GM19035 (cell line): ENCODE data around the gene INO80B.
"Not testable (repeated sequence)": the region's sequence is repeated elsewhere in the genome, so short reads cannot be mapped to it uniquely, and the experiment has no call there.

Source experiments
- ATAC-seq: cut with Tn5 transposase; IDR thresholded peaks from one replicate; pipeline ENCODE4 v1.9.1; 2021; ENCODE audit not compliant: unreplicated experiment

INO80B gene

DNA sequence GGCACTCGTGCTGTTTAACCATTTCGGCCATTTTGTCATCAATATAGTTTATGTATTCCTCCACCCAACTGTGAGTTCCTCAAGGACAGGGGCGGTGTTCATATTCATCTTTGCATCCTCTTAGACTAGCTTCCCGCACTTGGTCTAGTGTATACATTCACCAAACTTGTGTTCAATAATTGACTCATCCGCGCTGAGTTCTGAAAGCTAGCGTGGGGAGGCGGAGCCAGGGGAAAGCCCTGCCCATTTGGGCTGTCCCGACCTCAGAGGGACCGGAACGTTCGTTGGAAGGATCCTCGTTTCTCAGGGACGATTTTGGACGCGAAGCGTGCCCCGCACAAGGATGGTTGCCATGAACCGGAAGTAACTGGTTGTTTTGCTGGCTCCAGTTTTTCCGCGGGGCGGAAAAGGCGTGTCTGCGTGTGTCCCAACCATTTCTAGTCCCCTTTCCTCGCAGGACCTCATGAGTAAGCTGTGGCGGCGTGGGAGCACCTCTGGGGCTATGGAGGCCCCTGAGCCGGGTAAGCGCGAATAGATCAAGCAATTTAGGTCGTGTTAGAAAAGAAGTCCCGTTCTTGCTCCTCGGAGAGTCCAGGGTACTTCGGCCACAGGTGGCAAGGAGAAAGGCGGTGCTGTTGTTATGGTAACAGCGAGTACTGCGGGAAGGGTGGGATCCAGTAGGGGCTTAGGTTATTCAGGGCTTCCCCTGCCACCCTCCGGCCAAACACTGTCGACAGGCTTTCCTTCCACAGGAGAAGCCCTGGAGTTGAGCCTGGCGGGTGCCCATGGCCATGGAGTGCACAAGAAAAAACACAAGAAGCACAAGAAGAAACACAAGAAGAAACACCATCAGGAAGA is at the start of gene INO80B:
Gene INO80B, plus strand, starts transcription at position 434 of the 858 bp plus-strand sequence. Its CDS starts 30 bp downstream, at position 464.
- ATAC-seq, result peak; percentile 47

DNA sequence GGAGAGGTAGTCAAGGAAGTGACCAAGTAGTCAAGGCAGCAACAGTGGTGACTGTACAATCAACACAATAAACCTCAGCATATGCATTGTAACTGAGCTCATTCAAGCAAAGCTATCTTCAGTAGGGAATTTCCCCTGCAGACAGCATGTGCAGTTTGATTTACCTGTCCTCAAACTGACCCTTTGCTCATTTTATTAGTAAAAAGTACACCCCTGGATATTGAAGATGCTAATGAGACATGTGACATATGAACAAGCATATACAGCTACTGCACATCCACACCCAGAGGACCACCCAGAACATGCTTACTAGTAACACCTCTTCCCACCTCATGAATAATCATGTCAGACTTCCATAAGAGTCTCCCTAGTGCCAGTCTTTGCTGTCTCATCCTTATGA is 48.9 kb upstream of the INO80B start:
- no peak for ATAC-seq

DNA sequence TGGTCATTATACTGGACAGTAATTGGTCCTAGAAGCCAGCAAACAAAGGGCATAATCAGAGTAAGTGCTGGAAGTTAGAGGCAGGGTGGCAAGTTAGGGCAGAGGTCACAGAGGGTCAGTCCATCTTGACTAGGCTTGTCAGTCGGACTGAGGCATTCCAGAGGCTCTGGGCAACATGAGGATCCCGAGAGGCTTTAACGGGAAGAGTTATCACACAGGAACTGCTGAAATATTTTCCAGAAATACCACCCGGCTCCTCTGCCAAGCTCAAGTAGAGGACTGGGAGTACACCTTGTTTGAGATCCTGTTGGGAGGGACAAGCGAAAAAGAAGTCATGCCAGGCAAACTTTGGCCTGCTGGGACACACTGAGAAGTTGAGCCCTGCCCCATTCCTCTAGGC is 47.2 kb upstream of the INO80B start:
- no peak for ATAC-seq

DNA sequence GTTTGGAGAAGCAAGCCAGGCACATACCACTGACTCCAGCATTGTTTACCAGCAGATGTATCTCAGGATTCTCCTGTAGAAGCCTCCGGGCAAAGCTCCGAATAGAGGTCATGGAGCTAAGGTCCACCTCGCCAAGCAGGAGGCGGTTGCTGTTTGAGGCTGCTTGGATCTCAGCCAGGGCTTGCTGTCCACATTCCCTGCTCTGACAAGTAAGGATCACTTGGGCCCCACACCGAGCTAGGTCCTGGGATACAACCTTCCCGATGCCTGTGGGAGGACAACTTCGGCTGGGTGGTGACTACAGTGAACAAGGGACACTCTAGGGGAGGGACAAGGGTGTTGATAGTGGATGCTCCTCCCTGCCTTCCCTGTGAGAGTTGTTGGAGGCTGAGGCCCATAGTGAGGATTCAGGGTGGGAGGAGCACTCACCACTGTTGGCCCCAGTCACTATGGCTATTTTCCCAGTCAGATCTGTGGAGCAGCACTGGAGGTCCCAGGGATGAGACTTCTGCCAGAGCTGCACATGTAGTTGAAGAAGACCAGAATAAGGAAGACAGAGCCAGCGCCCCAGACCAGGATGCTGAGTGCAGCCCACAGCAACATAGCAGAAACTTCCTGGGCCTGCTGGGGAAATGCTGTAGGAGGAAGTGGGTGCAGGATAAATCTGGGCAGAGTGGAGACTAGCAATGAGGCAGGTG is 41.7 kb upstream of the INO80B start:
- ATAC-seq, result no peak

DNA sequence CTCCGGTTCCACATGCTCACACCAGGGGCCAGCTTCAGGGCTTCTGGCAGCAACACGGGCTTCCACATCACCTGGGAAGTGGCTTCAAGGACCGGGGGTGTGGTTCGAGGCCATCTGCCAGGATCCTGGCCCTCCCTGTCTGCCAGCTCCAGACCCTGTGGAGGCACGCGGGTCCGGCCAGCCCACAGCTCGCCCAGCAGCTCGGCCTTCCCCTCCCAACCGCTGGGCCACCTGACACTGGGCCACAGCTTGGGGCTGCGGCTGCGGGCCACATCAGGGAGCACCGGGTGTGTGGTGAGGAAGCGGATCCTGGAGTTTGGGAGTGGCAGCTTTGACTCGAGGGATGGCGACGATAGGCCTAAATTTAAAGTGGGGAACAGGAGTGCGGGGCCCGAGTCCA is 40.4 kb upstream of the INO80B start:
- no peak for ATAC-seq

DNA sequence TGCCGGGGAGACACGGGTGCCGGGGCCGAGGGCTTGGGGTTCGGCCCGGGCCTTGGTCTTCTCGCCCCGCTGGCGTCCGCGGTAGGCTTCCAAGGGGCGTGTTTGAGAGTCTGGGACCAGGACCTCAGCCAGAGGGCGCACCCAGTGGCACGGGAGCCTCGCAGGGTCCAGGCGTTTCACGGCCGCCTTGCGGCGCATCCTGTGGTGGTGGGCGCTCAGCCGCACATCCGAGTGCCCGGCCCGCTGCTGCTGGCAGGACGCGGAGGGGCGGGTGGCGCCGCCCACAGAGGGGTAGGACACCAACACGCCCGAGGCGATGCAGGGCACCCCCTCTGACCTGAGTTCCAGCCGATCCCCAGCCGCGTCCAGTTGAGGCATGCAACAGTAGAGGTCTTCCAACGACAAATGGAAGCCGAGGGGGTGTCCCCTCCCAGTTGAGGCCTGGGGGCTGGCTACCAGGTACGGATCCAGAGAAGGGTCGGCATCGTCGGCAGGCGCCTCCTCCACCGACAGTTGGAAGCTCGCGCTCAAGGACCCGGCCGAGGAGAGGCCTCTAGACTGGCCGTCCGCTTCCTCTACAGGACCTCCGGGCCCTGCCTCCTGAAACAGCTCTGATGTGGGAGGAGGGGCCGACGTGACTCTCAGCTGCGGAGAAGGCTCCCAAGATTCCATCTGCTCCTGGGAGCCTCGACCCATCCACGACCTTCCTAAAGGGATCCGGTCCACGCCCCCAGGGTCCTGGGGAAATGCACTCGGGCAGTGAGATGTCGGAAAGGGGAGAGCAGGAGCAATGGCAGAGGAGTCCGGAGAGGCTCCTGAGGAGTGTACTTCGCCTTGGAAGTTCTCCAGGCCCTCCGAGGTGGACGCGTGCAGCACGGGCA is 39.8 kb upstream of the INO80B start:
- ATAC-seq, result peak; percentile 56

DNA sequence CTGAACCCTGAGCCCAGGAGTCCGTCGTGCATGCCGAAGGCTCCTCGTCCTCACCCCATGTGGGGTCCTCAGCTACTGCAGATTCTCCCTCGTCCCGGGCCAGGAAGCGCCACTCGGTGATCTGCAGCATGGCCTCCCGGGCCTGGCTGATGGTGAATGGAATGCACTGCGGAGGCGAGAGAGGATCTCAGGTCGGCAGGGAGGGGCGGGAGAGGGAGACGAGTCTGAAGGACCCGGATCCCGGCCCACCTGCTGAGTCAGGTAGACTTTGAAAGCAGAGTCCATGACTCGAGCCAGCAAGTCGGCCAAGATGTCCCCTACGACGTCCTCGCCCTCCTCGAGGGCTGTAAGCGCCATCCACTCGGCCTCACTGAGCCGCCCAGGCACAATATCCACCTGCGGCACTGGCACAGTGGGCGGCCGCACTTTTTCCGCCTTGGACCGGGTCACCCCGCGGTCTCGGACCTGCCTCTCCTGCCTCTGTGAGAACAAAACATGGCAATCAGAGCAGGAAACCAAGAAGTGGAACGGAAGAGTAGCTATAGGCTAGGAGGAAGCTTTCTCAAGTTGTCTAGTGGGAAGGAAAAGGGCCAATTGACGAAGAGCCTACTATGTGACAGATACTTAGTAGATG is 39.0 kb upstream of the INO80B start:
- peak; percentile 13 for ATAC-seq

DNA sequence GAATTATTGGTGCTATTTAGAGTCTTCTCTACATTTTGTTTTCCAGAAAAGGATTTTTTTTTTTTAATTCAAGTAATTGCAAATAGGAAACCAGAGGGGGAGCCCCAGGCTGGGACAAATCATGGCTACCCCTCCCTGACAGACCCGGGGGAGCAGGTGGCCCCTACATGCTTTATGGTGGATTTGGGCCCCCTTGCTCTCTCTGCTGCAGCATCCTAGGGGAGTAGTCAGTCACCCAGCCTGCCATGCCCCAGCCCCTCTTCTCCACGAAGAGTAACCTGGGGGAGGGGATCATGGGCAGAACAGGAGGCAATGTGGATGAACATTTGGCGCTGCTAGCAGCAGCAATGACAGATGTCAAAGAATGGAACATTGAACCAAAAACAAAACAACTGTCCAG is 38.1 kb upstream of the INO80B start:
- ATAC-seq, result no peak

DNA sequence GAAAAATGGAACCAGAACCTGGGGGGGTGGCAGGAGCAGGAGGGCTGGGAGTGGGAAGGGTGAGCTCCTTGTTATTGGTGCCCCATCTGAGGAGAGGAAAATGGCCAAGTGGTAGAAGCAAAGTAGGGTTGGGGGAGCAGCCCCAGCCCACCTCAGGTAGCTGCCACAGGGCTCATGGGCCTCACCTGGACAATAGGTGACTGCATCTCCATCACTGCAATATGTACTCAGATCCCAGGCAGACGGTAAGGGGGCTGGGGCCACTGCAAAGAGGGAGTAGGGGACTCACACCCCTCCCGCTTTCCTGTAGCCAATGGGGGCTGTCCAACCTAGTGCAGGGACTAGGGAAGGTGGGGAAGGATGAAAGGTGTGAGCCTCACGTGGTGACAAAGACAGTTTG is 37.7 kb upstream of the INO80B start:
- no peak for ATAC-seq

DNA sequence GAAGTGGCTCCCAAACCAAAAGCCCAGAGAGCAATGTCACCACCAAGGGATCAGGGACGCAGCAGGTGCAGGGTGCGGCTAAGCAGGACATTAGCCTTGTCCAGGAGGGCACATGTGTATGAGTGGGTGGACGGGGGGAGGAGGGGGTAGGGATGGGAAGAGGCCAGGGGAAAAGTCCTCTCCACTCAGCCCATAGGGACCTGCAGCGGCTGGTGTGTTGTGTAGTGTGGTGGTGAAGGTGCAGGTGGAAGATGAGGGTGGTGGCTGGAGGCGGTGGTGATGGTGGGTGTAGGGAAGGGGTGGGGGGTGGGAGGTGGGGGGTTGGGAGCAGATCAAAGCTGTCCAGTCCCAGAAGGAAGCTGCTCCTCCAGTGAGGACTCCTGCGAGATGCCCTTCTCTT is 37.1 kb upstream of the INO80B start:
- ATAC-seq, result no peak

DNA sequence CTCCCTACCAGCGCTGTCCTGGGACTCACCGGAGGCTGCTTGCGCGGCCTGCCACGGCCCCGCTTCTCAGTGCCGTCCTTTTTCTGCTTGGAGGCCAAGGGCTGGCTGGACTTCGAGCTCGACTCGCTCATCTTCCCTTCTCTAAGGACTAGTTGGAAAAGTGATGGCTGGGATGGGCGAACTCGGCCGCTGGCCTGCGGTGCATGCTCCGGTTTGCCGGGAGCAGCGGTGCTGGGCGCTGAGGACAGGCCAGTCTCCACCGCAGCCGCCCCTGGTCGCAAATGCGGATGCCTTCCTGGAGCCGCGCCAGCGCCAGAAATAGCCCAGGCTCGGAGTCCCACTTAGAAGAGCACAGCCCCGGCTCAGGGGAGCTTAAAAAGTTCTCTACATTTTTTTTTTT is 36.6 kb upstream of the INO80B start:
- ATAC-seq, result no peak

DNA sequence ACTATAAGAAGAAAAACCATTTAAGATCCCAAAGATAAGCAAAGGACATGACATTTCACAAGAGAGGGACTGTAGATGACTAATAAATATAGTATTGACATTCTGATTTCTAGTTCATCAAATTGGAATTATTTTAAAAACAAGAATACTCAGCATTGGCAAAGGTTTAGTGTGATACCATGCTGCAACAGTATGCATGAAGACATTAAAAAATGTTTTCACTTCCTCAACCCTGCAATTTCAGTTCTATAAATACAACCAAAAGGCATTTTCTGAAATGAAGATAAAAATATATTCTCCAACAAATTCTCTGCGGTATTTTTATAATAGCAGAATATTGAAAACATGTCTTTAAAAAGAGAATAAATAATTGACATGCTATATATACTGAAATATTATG is 35.5 kb upstream of the INO80B start:
- ATAC-seq, result no peak

DNA sequence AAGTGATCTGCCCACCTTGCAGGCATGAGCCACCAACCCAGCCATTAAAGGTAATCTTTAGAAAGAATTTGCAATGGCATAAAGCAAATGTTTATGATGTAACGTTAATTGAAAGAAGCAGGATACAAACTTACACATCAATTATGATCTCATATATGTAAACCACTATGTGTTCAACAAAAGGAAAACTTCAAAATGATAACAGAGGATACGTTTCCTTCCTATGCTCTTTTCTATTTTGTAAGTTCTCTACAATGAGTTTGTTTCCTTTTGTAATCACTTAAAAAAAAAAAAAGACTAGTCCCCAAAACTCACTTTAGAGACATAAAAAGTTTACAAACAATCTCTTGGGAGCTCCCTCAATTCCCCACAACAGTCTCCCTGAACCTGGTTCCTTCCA is 34.9 kb upstream of the INO80B start:
- no peak for ATAC-seq

DNA sequence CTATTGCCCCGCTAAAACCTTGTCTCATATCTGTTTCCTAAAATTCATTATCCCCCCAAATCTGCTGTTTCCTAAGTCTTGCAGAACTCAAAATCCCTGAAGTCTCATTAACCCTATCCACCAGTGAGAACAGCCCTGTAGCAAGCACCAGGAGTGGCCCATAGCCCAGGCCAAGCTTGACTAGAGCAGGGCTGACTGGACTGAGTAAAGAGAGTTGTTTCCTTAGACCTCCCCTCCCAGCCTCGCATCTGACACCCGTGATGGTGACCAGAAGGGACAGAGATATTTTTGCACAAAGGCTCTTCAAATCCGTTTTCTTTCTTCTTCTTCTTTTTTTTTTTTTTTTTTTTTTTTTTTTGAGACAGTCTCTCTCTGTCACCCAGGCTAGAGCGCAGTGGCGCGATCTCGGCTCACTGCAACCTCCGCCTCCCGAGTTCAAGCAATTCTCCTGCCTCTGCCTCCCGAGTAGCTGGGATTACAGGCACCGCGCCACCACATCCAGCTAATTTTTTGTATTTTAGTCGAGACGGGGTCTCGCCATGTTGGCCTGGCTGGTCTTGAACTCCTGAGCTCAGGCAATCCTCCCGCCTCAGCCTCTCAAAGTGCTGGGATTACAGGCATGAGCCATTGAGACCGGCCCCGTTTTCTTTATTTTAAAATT is 34.3 kb upstream of the INO80B start:
- not testable (repeated sequence) for ATAC-seq

DNA sequence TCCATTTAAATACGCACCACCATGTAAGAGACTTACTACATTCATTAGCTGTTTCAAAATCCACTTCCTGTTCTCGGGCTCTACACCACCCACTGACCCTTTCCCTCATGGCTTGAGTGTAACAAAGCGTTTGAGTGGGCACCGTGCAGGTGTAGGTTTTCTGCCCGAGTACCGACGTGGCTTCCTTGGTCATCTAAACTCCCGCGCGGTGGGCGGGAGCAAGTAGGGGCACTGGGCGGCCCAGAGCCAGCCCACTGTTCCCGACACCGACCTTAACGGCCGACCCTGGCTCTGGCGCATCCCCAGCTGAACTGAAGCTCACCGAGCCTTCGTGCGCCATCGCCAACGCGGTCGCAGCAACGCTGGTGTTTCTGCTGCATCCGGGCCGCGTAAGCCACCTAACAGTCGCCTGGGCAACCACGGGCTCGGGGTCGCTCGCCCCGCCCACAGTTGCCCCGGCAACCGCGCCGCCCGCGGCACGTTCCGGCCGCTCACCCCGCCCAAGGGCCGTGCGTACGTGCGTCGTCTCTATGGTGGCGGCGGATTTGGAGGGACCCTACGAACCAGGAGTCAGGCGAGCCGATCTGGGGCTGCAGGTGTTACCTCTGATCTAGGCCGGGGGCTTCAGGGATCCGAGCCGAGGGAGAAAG is 33.5 kb upstream of the INO80B start, which contains the start of the genes C2orf81 and WDR54:
Gene C2orf81, minus strand, starts transcription at position 399 of the 650 bp plus-strand sequence. Its CDS starts 59 bp downstream, at position 340.
Gene WDR54, plus strand, starts transcription at position 510 of the 650 bp plus-strand sequence. CDS start 424 bp downstream, outside the sequence.
- ATAC-seq, result peak; percentile 93

DNA sequence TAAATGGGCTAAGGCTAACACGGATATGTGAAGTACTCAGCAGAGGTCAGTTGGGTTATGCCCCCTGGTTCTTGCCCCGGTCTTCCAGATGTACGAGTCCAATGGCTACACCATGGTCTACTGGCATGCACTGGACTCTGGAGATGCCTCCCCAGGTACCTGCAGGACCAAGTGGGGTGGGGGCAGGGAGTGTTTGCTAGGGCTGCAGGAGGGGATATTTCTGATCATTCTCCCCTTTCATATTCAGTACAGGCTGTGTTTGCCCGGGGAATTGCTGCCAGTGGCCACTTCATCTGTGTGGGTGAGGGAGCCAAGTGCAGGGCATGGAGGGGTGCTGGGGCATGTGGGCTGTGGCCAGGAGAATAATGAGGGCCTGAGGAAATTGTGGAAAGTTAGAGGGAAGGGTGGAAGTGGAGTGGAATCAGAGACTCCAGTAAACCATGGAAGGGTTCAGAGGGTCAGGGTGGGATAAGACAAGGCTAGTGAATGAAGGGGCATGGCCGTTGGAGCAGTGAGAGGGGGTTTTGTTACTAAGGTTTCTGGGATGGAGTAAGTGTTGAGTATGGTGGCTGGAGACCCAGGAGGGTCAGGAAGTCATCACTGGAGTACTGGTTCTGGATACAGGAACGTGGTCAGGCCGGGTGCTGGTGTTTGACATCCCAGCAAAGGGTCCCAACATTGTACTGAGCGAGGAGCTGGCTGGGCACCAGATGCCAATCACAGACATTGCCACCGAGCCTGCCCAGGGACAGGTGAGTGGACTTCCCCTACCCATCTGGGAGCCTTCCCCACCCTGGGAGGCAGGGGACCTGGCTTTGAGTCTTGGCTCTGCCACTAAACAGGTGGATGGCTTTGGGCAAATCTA is 31.4 kb upstream of the INO80B start:
- ATAC-seq, result no peak

DNA sequence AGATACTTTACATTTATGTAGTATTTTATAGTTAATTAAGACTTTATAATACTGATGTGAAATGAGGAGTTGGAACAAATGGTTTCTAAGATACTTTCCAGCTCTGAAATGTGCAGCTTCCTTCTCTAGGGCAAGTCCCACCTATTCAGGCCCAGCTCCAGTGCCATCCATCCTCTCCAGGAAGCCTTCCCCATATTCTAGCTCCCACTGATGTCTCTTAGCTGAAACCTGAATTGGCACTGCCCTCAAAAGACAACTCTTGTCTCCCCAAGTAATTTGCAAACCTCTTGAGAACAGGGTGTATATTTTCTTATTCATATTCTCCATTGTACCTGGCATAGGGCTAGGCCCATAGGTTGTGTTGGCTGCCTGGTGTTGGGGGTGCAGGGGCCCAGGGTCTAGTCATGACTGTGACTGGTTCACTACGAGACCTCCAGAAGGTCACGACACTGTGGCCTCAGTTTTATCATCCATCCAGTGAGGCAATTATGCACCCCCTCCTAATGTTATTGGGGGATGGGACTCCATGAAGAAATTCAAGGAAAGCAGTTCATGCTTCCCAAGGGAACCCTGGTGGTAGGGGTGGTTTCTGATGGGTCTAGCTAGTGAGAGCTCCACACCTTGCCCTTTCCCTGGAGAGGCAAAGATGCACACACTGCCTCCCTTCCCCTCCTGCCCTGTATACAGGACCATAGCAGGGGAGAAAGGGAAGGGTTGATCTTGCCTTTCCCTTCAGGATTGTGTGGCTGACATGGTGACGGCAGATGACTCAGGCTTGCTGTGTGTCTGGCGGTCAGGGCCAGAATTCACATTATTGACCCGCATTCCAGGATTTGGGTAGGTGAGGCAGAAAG is 30.5 kb upstream of the INO80B start:
- ATAC-seq, result no peak

DNA sequence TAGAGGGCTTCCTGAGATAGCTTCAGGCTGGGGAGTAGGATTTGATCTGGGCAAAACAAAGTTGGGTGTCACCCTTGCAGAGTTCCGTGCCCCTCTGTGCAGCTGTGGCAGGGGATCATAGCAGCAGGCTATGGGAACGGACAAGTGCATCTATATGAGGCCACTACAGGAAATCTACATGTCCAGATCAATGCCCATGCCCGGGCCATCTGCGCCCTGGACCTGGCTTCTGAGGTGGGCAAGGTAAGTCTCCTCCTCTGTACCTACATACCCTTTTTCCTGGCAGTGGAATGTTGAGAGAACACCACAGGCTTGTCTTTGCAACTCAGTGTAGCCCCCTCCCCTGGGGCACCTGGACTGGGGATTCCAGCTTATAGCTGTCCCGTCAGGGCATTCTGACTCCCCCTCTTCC is 29.9 kb upstream of the INO80B start:
- no peak for ATAC-seq
